HUES48 (cell line): ENCODE data around the gene MORN3.
"Not testable (repeated sequence)": the region's sequence is repeated elsewhere in the genome, so short reads cannot be mapped to it uniquely, and the experiment has no call there.

Experiments used
- H3K27ac ChIP-seq: one replicate; pipeline ENCODE4 v1.7.0; 2013; ENCODE audit warnings: low read depth, low read length, inconsistent platforms
- H3K27me3 ChIP-seq: 2 replicates; pipeline ENCODE4 v1.6.1; 2013; ENCODE audit warnings: mild to moderate bottlenecking, low read length; ENCODE audit not compliant: control insufficient read depth, insufficient read depth
- H3K36me3 ChIP-seq: 2 replicates; pipeline ENCODE4 v1.6.1; 2013; ENCODE audit warnings: low read length; ENCODE audit not compliant: control insufficient read depth, insufficient read depth
- H3K4me1 ChIP-seq: 2 replicates; pipeline ENCODE4 v1.6.1; 2013; ENCODE audit warnings: mild to moderate bottlenecking, low read length; ENCODE audit not compliant: control insufficient read depth, insufficient read depth
- H3K4me3 ChIP-seq: 2 replicates; pipeline ENCODE4 v1.5.1; 2013; ENCODE audit warnings: mild to moderate bottlenecking, low read depth, low read length
- H3K9ac ChIP-seq: 2 replicates; pipeline ENCODE4 v1.6.1; 2013; ENCODE audit warnings: mild to moderate bottlenecking, low read depth, low read length, moderate library complexity
- H3K9me3 ChIP-seq: 2 replicates; pipeline ENCODE4 v1.6.1; 2013; ENCODE audit warnings: low read length; ENCODE audit not compliant: control insufficient read depth, insufficient read depth

MORN3 gene, protein sequence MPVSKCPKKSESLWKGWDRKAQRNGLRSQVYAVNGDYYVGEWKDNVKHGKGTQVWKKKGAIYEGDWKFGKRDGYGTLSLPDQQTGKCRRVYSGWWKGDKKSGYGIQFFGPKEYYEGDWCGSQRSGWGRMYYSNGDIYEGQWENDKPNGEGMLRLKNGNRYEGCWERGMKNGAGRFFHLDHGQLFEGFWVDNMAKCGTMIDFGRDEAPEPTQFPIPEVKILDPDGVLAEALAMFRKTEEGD

GRCh38 chr12:121669521-121669900 lies at the start of gene MORN3:
MORN3 (minus strand) TSS chr12:121669654; CDS start chr12:121669483, 171 bp downstream.
- Histone ChIP-seq H3K4me1 (peaks cover 25% of the 10 kb centered on the region; the same call in 1 of the 2 replicates), H3K4me3 (no peak within 1 kb of the TSS), H3K27me3 (no peaks in the 10 kb centered on the region), H3K36me3 (no peaks in the 10 kb centered on the region), H3K9me3 (no peaks in the 10 kb centered on the region), H3K9ac (no peak within 1 kb of the TSS), H3K27ac (peak within 1 kb of the TSS; percentile 12)

DNA sequence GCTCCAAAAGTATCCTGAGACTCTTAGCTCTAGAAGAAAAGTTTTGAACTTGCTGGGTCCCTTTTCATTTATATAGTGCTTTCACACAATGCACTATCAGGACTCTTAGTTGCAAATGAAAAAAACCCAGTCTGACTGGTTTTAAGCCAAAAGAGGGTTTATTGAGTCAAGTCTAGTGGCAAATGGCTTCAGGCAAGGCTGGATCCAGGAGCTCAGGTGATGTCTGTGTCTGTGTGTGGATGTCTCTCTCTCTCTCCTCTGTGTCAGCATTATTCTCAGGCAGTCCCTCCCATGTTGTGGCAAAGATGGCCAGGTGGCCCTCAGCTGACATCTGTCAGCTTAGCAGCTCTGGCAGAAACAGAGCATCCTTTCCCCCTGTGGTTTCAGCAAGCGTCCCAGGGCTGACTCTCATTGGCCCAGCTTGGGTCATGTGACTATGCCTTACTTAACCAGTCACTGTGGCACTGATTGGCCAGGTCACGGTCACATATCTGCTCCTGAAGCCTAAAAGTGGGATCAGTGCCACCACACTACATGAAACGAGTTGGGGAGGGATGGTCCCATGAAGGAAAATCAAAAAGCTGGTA lies 49.3 kb upstream of the MORN3 start:
- Histone ChIP-seq H3K9me3 (no peaks in the 10 kb centered on the region), H3K27me3 (no peaks in the 10 kb centered on the region), H3K36me3 (peaks cover 20% of the 10 kb centered on the region), H3K27ac (no peak overlapping the region), H3K9ac (no peak overlapping the region), H3K4me1 (peaks cover 4% of the 10 kb centered on the region; the same call in 1 of the 2 replicates), H3K4me3 (no peak overlapping the region)

DNA sequence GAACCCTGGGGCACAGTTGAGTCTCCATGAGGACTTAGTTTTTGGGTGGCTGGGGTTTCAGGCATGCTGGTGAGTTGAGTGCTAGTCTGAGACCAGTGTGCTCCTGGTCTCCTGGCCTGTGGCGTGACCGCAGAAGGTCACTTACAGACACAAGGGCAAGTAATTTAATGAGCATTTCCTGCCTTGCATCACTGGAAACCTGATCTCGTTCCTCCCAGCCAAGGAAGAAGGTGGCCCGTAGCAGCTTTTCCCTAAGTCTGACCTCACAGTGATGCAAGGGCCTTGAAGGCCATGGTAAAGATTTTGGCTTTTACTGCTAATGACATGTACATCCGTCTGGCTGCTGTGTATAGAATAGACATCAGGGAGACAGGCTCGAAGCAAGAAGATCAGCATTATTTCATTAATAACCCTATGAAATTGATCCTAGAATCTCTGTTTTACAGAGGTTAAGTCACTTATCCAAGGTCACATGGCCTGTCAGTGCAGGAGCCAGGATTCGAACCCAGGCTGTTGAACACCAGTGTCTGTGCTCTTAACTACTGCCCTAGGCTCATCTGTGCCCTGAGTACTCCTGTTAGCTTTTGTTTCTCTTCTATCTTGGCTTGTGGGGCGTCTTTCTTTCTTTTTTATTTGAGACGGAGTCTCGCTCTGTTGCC lies 47.7 kb upstream of the MORN3 start:
- no peaks in the 10 kb centered on the region for H3K27me3 ChIP-seq
- H3K36me3 ChIP-seq: peaks cover 20% of the 10 kb centered on the region
- peak overlapping the region; percentile 46 for H3K27ac ChIP-seq
- peaks cover 4% of the 10 kb centered on the region; the same call in 1 of the 2 replicates for H3K4me1 ChIP-seq
- H3K4me3 ChIP-seq: no peak overlapping the region
- no peak overlapping the region for H3K9ac ChIP-seq
- no peaks in the 10 kb centered on the region for H3K9me3 ChIP-seq

DNA sequence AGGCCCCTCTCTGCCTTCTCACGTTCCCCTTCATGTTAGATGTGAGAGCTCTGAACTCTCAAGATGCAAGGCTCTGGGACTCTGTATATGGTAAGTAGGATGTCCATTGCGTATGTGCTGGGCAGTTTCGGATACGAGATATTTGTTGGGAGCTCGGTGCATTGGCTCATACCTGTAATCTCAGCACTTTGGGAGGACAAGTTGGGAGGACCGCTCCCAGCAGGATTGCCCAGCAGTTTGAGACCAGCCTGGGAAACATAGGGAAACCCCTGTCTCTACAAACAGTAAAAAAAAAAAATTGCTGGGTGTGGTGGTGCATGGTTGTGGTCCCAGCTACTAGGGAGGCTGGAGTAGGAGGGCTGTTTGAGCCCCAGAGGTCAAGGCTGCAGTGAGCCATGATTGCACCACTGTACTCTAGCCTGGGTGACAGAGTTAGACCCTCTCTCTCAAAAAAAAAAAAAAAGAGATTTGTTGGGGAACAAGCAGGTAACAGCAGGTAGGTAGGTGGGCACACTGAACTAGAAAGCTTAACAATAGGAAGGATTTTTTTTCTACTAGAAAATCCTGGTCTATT lies 46.5 kb upstream of the MORN3 start:
- no peak overlapping the region for H3K4me3 ChIP-seq
- no peaks in the 10 kb centered on the region for H3K9me3 ChIP-seq
- no peak overlapping the region for H3K9ac ChIP-seq
- peaks cover 7% of the 10 kb centered on the region for H3K4me1 ChIP-seq
- H3K36me3 ChIP-seq: peaks cover 18% of the 10 kb centered on the region
- H3K27me3 ChIP-seq: no peaks in the 10 kb centered on the region
- H3K27ac ChIP-seq: no peak overlapping the region

- not testable (repeated sequence) for H3K9me3 ChIP-seq, H3K27me3 ChIP-seq, H3K4me1 ChIP-seq, H3K9ac ChIP-seq, H3K4me3 ChIP-seq, H3K27ac ChIP-seq
- H3K36me3 ChIP-seq: peaks cover 15% of the 10 kb centered on the region
Observed at GRCh38 chr12:121715055-121715454, 45.6 kb upstream of the MORN3 start.

- H3K4me1 ChIP-seq: peaks cover 7% of the 10 kb centered on the region
- peak overlapping the region; percentile 94 for H3K4me3 ChIP-seq
- no peaks in the 10 kb centered on the region for H3K27me3 ChIP-seq
- H3K9me3 ChIP-seq: no peaks in the 10 kb centered on the region
- H3K27ac ChIP-seq: no peak overlapping the region
- no peak overlapping the region for H3K9ac ChIP-seq
- peaks cover 15% of the 10 kb centered on the region for H3K36me3 ChIP-seq
Observed at GRCh38 chr12:121713793-121714192, 44.3 kb upstream of the MORN3 start.

- no peaks in the 10 kb centered on the region for H3K9me3 ChIP-seq
- H3K9ac ChIP-seq: peak overlapping the region; percentile 66; the same call in 1 of the 2 replicates
- H3K4me3 ChIP-seq: peak overlapping the region; percentile 94
- no peaks in the 10 kb centered on the region for H3K27me3 ChIP-seq
- H3K27ac ChIP-seq: peak overlapping the region; percentile 55
- H3K36me3 ChIP-seq: peaks cover 15% of the 10 kb centered on the region
- H3K4me1 ChIP-seq: peaks cover 7% of the 10 kb centered on the region
Observed at GRCh38 chr12:121713257-121713777, 43.9 kb upstream of the MORN3 start.

DNA sequence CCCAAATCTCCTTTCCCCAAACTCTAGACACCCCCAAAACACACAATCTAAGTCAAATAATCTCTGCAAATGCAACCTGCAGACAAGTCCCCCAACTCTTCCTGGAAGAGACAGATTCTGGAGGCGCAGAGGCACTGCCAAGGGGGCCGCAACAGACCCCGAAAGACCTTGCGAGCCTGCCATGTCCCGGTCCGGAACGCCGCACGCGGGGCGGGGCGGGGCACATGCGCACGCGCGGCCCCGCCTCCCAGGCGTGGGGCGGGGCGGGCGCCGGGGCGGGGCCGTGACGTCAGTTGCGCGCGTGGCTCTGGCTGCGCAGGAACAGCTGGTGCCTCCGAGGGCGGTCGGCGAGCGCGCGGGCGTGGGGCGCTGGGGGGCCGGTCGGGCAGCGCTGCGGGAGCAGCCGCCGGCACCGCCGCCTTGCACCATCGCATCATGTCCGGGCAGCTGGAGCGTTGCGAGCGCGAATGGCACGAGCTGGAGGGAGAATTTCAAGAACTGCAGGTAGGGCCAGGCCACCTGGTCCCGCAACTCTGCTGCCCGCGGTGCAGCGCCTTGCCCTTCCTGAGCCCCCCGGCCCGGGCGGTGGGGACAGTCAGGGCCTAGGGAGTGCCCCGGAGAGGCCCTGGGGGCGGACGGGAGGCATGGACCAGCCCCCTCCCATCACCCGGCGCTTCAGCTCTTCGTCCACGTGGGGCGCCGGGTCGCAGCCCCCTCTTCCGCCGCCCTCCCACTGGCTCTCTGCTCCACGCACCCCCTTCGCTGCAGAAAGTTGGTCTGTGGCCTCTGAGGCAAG lies 43.2 kb upstream of the MORN3 start, which contains the start of gene TMEM120B:
Gene TMEM120B, plus strand, starts transcription at position 292 of the 796 bp plus-strand sequence. Its CDS starts 144 bp downstream, at position 436.
- H3K27ac ChIP-seq: peak within 1 kb of the TSS; percentile 55
- no peaks in the 10 kb centered on the region for H3K27me3 ChIP-seq
- H3K36me3 ChIP-seq: peaks cover 15% of the 10 kb centered on the region
- H3K4me3 ChIP-seq: peak within 1 kb of the TSS; percentile 94
- H3K9ac ChIP-seq: peak within 1 kb of the TSS; percentile 66
- peaks cover 7% of the 10 kb centered on the region for H3K4me1 ChIP-seq
- no peaks in the 10 kb centered on the region for H3K9me3 ChIP-seq

GRCh38 chr12:121712190-121712460 lies 42.7 kb upstream of the MORN3 start:
- no peaks in the 10 kb centered on the region for H3K27me3 ChIP-seq
- peak overlapping the region; percentile 55 for H3K27ac ChIP-seq
- no peaks in the 10 kb centered on the region for H3K9me3 ChIP-seq
- H3K4me1 ChIP-seq: peaks cover 6% of the 10 kb centered on the region
- 0 out of 2 replicates have a peak overlapping the region, but pooled peaks have one; percentile 37 for H3K9ac ChIP-seq
- peaks cover 12% of the 10 kb centered on the region for H3K36me3 ChIP-seq
- peak overlapping the region; percentile 94 for H3K4me3 ChIP-seq

DNA sequence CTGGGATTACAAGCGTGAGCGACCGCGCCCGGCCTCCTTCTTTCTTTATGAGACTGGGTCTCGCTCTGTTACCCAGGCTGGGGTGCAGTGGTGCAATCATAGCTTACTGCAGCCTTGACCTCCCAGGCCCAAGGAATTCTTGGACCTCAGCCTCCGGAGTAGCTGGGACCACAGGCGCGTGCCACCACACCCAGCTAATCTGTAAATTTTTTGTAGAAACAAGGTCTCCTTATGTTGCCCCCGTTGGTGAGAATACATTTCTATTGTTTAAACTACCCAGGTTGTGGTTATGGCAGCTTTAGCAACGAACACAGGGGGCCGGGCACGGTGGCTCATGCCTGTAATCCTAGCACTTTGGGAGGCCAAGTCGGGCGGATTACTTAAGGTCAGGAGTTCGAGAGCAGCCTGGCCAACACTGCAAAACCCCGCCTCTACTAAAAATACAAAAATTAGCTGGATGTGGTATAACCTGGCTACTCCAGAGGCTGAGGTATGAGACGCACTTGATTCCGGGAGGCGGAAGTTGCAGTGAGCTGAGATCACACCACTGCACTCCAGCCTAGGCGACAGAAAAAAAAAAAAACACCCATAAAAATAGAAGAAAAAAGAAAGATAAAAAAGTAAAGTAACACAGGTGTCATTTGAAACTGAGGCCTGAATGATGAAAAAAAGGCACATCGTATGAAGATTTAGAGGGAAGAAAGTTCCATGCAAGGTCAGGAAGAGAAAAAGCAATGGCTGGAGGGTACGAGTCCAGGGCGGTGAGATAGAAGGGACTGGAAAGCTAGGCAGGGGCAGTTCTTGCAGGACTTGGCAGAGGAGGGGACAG lies 42.1 kb upstream of the MORN3 start:
- Histone ChIP-seq H3K4me1 (peaks cover 2% of the 10 kb centered on the region), H3K4me3 (peak overlapping the region; percentile 94), H3K27ac (peak overlapping the region; percentile 55)

More for the DNA sequence above, 42.1 kb upstream of the MORN3 start:
- Histone ChIP-seq H3K27me3 (no peaks in the 10 kb centered on the region), H3K9me3 (no peaks in the 10 kb centered on the region), H3K9ac (0 out of 2 replicates have a peak overlapping the region, but pooled peaks have one; percentile 37), H3K36me3 (peaks cover 11% of the 10 kb centered on the region)
